ENCODE measurements around the gene TMEM134. TPM values are rescaled to one million over a fixed set of nuclear protein-coding genes. Genes with fewer than 3 reads are reported as not detected.
A peak's percentile ranks its signal among the peaks of the same experiment; 100 is the strongest.

Gene TMEM134
- total and polyA plus RNA-seq, 9 of the 15 experiments (the other 6 are each of a cell fraction or from before 2014, with no cell fraction given), result 0.63 to 48.4 (median 10.7) TPM

GRCh38 chr11:67484847-67485311, 15.8 kb upstream of the TMEM134 start:
- Histone ChIP-seq H3K4me1 (replicated peaks in 1 of 2; ENCODE audit: control insufficient read depth in 2 of 2, insufficient read depth in 2 of 2, low read length in 2 of 2) (peaks cover 28 to 64% of the 10 kb centered on the region in 2 experiments), H3K27ac (ENCODE audit: extremely low read depth, low read depth, low read length) (no peak overlapping the region), H3K36me3 (ENCODE audit: control insufficient read depth, insufficient read depth, low read length) (peaks cover 25% of the 10 kb centered on the region; the same call in 1 of the 3 replicates), H3K4me2 (ENCODE audit: insufficient read depth, low read length) (peak overlapping the region; percentile 78), H3K27me3 (ENCODE audit: control insufficient read depth in 2 of 2, insufficient read depth in 2 of 2, low read length in 2 of 2) (no peaks in the 10 kb centered on the region), H4K20me1 (replicated peaks; ENCODE audit: control insufficient read depth, insufficient read depth, low read length) (no peaks in the 10 kb centered on the region), H3K9me3 (replicated peaks; ENCODE audit: control insufficient read depth, insufficient read depth, low read depth, low read length) (no peaks in the 10 kb centered on the region), H3K9me1 (ENCODE audit: control insufficient read depth, insufficient read depth, low read length) (no peaks in the 10 kb centered on the region), H3K4me3 (no peak overlapping the region), H2AFZ (ENCODE audit: low read depth, low read length) (no peak overlapping the region), H3K79me2 (ENCODE audit: control insufficient read depth, insufficient read depth, low read length) (peaks cover 34% of the 10 kb centered on the region), H3K9ac (ENCODE audit: insufficient read depth in 1 of 2, low read depth in 2 of 2, low read length in 2 of 2) (peak overlapping the region in 1 of 2 experiments; percentile 81; a peak in 2 of 4 replicates)
- no TSS peak for BruUV-seq (replicated peaks)
- DNase-seq (ENCODE audit: extremely low read depth in 1 of 4, low spot score in 3 of 4) (no peak), FAIRE-seq (no peak), ATAC-seq (no peak)
- POLR2A ChIA-PET, result no interaction called here
- 0 out of 2 replicates have a peak, but pooled peaks have one; percentile 36 for TF ChIP-seq MAX (CRISPR knock-in tag; IDR thresholded peaks at IDR 0.05)
- no peak for TF ChIP-seq U2AF2 (optimal IDR thresholded peaks at IDR 0.05; ENCODE audit: low read depth, low read length)
- in situ Hi-C loops (cut with MboI) (no loop called here), intact Hi-C loops (cut with micrococcal nuclease) (loop anchor here (5.0 kb wide), 1 partner anchor 83 kb away; the partner anchor contains the start of genes PPP1CA and TBC1D10C)
- WGBS (ENCODE audit: insufficient coverage, low coverage, missing lambda C conversion rate), result 49% methylated on average over 11 of the region's 11 CpGs
- CTCF ChIA-PET (ENCODE audit: low intra/inter-chr PET ratio), result no interaction called here

GRCh38 chr11:67483831-67484665, 15.0 kb upstream of the TMEM134 start:
- DNase-seq (ENCODE audit: extremely low read depth in 1 of 4, low spot score in 3 of 4), result peak in 2 of 4 experiments; percentile 52 to 56
- Histone ChIP-seq H3K9ac (ENCODE audit: insufficient read depth in 1 of 2, low read depth in 2 of 2, low read length in 2 of 2) (peak overlapping the region; percentile 61 to 85; a peak in 3 of 4 replicates), H3K4me1 (replicated peaks in 1 of 2; ENCODE audit: control insufficient read depth in 2 of 2, insufficient read depth in 2 of 2, low read length in 2 of 2) (peaks cover 28 to 57% of the 10 kb centered on the region in 2 experiments), H3K27ac (ENCODE audit: extremely low read depth, low read depth, low read length) (peak overlapping the region; percentile 73; the same call in 1 of the 3 replicates), H3K79me2 (ENCODE audit: control insufficient read depth, insufficient read depth, low read length) (peaks cover 34% of the 10 kb centered on the region), H3K4me2 (ENCODE audit: insufficient read depth, low read length) (peak overlapping the region; percentile 78), H3K9me1 (ENCODE audit: control insufficient read depth, insufficient read depth, low read length) (no peaks in the 10 kb centered on the region), H4K20me1 (replicated peaks; ENCODE audit: control insufficient read depth, insufficient read depth, low read length) (no peaks in the 10 kb centered on the region), H3K9me3 (replicated peaks; ENCODE audit: control insufficient read depth, insufficient read depth, low read depth, low read length) (no peaks in the 10 kb centered on the region), H3K4me3 (peak overlapping the region; percentile 49), H2AFZ (ENCODE audit: low read depth, low read length) (no peak overlapping the region), H3K36me3 (ENCODE audit: control insufficient read depth, insufficient read depth, low read length) (peaks cover 18% of the 10 kb centered on the region; the same call in 1 of the 3 replicates), H3K27me3 (ENCODE audit: control insufficient read depth in 2 of 2, insufficient read depth in 2 of 2, low read length in 2 of 2) (no peaks in the 10 kb centered on the region)
- FAIRE-seq, result peak; percentile 78
- no TSS peak for BruUV-seq (replicated peaks)
- ChIA-PET CTCF (ENCODE audit: low intra/inter-chr PET ratio) (no interaction called here), POLR2A (interaction anchor here (0.5 to 0.6 kb wide), 2 partner anchors 122 to 828 kb away, joined by 3 read pairs; no protein-coding TSS in a partner anchor)
- in situ Hi-C loops (cut with MboI) (no loop called here), intact Hi-C loops (cut with micrococcal nuclease) (loop anchor here (5.0 kb wide), 1 partner anchor 82 kb away; the partner anchor contains the start of genes PPP1CA and TBC1D10C)
- ATAC-seq, result no peak
- WGBS (ENCODE audit: insufficient coverage, low coverage, missing lambda C conversion rate), result 32% methylated on average over 16 of the region's 16 CpGs
- no peak for TF ChIP-seq NFXL1 (CRISPR knock-in tag; IDR thresholded peaks at IDR 0.05)
- 0 out of 2 replicates have a peak, but pooled peaks have one; percentile 14 for TF ChIP-seq ZNF12 (CRISPR knock-in tag; IDR thresholded peaks at IDR 0.05)
- TF ChIP-seq HMBOX1 (IDR thresholded peaks at IDR 0.05), result peak; percentile 32; the same call in 1 of the 2 replicates
- TF ChIP-seq MYC (IDR thresholded peaks at IDR 0.05; ENCODE audit: low read depth, low read length), result peak; percentile 11; the same call in 1 of the 2 replicates
- no peak for TF ChIP-seq MYC (CRISPR knock-in tag; IDR thresholded peaks at IDR 0.05; ENCODE audit: borderline replicate concordance, low read depth)
- no peak for TF ChIP-seq RHOXF2B (CRISPR knock-in tag; conservative IDR thresholded peaks at IDR 0.05)
- peak in 1 of 2 experiments; percentile 46; a peak in 1 of 4 replicates for TF ChIP-seq RCOR1 (IDR thresholded peaks at IDR 0.05; ENCODE audit: borderline replicate concordance in 1 of 2, low read depth in 2 of 2, low read length in 2 of 2)
- TF ChIP-seq PKNOX1 (IDR thresholded peaks at IDR 0.05), result 0 out of 2 replicates have a peak, but pooled peaks have one; percentile 36
- TF ChIP-seq BHLHE40 (IDR thresholded peaks at IDR 0.05; ENCODE audit: low read length), result no peak

Measured in K562 (cell line).